GM18858 (cell line): Measurements from ENCODE around the gene ZNF226.
"Not testable (repeated sequence)": the region's sequence is repeated elsewhere in the genome, so short reads cannot be mapped to it uniquely, and the experiment has no call there.

Experiments
- ATAC-seq: cut with Tn5 transposase; IDR thresholded peaks from one replicate; pipeline ENCODE4 v1.9.1; 2021; ENCODE audit not compliant: unreplicated experiment

The ZNF226 gene

GRCh38 chr19:44164673-44165512 is at the start of gene ZNF226:
TSS of gene ZNF226 (plus strand) at chr19:44165100. CDS start at chr19:44170081, 4,981 bp downstream.
- ATAC-seq = peak; percentile 78

GRCh38 chr19:44121162-44121561 is 43.7 kb upstream of the ZNF226 start:
- not testable (repeated sequence) for ATAC-seq

DNA sequence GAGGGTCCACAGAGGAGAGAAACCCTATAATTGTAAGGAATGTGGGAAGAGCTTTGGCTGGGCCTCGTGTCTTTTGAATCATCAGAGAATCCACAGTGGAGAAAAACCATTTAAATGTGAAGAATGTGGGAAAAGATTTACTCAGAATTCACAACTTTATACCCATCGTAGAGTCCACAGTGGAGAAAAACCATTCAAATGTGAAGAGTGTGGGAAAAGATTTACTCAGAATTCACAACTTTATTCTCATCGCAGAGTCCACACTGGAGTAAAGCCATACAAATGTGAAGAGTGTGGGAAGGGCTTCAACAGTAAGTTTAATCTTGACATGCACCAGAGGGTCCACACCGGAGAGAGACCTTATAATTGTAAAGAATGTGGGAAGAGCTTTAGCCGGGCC is 32.9 kb upstream of the ZNF226 start:
- no peak for ATAC-seq

- no peak for ATAC-seq
Observed at GRCh38 chr19:44141191-44142058, 23.5 kb upstream of the ZNF226 start, which contains the start of gene ZNF234. TSS of gene ZNF234 (plus strand) at chr19:44141554. CDS start at chr19:44144633, 3,079 bp downstream.

GRCh38 chr19:44142059-44142433 is 22.9 kb upstream of the ZNF226 start:
- ATAC-seq = no peak

- no peak for ATAC-seq
Observed at GRCh38 chr19:44149776-44150175, 15.1 kb upstream of the ZNF226 start.

DNA sequence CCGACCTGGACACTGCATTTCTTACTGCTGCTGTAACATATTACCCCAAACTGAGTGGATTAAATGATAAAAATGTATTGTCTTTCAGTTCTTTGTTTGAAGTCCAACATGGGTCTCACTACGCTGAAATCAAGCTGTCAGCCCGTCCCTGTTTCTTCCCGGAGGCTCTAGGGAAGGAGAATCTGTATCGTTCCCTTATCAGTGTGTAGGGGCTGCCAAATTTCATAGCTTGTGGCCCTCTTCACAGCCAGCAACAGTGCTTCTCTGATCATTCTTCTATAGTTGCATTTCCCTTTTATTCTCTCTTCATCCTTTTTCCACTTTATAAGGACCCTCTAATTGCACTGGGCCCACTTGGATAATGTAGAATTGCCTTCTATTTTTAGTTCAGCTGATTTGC is 13.4 kb upstream of the ZNF226 start:
- no peak for ATAC-seq

- no peak for ATAC-seq
Observed at GRCh38 chr19:44156475-44156874, 8.4 kb upstream of the ZNF226 start.

- ATAC-seq = no peak
Observed at GRCh38 chr19:44163789-44164188, 1.1 kb upstream of the ZNF226 start.

- peak; percentile 6 for ATAC-seq
Observed at GRCh38 chr19:44164327-44164672, 600 bp upstream of the ZNF226 start.

GRCh38 chr19:44170660-44171059 is 5.8 kb downstream of the ZNF226 start:
- ATAC-seq = not testable (repeated sequence)

DNA sequence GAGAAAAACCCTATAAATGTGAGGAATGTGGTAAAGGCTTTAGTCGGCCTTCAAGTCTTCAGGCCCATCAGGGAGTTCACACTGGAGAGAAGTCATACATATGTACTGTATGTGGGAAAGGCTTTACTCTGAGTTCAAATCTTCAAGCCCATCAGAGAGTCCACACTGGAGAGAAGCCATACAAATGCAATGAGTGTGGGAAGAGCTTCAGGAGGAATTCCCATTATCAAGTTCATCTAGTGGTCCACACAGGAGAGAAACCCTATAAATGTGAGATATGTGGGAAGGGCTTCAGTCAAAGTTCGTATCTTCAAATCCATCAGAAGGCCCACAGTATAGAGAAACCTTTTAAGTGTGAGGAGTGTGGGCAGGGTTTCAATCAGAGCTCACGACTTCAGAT is 11.7 kb downstream of the ZNF226 start:
- ATAC-seq = no peak

GRCh38 chr19:44180968-44181367 is 16.1 kb downstream of the ZNF226 start:
- no peak for ATAC-seq

GRCh38 chr19:44182145-44182544 is 17.2 kb downstream of the ZNF226 start:
- no peak for ATAC-seq

DNA sequence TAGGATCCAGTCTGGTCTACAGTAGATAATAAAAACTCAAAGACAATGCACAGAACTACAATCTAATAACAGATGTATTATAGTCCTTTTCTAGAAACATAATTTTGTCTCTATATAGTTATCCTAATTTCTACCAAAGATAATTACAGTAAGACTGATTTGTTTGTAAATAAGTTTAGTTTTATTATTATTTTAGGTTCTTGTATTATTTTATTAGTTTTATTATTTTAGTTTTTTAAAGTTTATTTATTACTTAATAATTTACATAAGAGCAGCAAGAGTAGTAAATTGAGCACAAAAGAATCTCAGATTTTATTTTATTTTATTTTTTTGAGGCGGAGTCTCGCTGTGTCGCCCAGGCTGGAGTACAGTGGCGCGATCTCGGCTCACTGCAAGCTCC is 25.1 kb downstream of the ZNF226 start:
- ATAC-seq = no peak

- no peak for ATAC-seq
Observed at GRCh38 chr19:44192127-44192526, 27.2 kb downstream of the ZNF226 start.

DNA sequence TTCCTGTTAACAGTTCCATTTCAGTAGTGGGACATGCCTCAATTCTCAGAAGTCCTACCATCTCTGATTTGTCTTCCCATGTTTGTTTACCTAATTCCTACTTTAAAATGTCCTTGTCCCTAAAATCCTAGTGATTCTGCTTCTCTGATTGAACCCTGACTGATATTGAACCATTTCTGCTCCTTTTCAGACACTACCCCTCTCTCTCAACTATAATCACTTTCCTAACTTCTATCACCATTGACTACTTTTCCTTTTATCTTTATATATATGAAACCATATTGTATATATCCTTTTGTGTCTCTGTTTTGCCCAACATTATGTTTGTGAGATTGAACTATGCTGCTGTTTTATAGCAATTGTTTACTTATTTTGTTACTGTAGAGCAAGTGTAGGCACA is 31.9 kb downstream of the ZNF226 start:
- no peak for ATAC-seq

DNA sequence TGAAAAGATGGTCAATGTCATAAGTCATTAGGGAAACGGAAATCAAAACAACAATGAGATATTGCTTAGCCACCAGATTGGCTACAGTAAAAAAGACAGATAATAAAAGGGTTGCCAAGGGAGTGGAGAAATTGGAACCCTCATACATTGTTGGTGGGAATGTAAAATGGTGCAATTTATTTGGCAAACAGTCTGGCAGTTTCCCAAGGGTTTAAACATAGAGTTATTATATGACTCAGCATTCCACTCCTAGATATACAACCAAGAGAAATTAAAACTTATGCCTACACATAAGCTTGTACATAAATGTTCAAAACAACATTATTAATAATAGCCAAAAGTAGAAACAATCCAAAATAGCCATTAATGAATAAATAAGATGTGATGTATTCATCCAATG is 37.6 kb downstream of the ZNF226 start:
- ATAC-seq = no peak

GRCh38 chr19:44202974-44203373 is 38.1 kb downstream of the ZNF226 start:
- no peak for ATAC-seq

GRCh38 chr19:44203877-44204276 is 39.0 kb downstream of the ZNF226 start:
- not testable (repeated sequence) for ATAC-seq

DNA sequence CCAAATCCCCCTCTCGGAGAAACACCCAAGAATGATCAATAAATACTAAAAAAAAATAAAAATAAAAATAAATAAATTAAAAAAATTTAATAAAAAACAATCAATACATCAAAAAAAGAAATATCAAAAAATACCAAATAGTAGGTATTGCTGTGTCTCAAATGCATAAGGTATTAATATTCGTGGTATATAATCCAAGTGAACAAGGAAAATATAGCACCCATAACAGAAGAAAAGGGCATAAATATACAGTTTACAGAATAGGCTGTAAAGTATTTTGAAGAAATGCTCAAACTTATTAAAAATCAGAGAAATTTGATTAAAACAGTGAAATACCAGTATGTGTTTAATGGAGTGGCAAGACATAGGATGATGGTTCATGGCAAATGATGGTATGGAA is 39.9 kb downstream of the ZNF226 start:
- ATAC-seq = no peak
